ENCODE measurements around the gene LANCL2.
A peak's percentile ranks its signal among the peaks of the same experiment; 100 is the strongest.
"Not testable (repeated sequence)": the region's sequence is repeated elsewhere in the genome, so short reads cannot be mapped to it uniquely, and the experiment has no call there.

Gene LANCL2

DNA sequence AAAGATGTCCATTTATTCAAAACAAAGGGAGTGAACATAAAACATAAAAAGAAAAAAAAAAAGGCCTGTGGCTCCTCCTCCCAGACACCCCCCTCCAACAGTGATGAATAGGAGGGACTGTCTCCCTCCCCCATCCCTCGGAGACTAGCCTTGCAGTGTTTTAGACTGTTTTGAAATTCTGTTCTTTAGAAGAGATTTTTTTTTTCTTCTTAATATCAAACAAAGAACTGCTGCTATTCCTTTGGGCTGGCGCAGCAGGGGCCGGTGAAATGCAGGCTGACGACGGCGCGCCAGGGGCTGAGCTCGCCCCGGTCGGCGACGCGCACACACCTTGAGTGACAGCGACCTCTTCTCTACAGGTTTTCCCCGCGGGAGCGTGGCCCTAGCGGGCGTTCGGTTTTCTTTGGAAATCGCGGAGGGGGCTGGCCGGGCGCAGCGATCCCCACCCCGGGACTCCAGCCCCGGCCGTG lies at the start of gene LANCL2:
TSS of gene LANCL2 (plus strand) at position 133 of the 470 bp plus-strand sequence. CDS start 689 bp downstream, outside the sequence.
- DNase-seq (ENCODE audit: low spot score) = peak; percentile 68

- no peak for DNase-seq (ENCODE audit: low spot score)
These were observed 39.8 kb upstream of the LANCL2 start for GRCh38 chr7:55325371-55325792.

- DNase-seq (ENCODE audit: low spot score) = no peak
These were observed 38.9 kb upstream of the LANCL2 start for GRCh38 chr7:55326081-55326835.

- DNase-seq (ENCODE audit: low spot score) = no peak
These were observed 38.1 kb upstream of the LANCL2 start for GRCh38 chr7:55326945-55327626.

GRCh38 chr7:55335151-55335550 lies 30.0 kb upstream of the LANCL2 start:
- no peak for DNase-seq (ENCODE audit: low spot score)

- no peak for DNase-seq (ENCODE audit: low spot score)
These were observed 29.4 kb upstream of the LANCL2 start for GRCh38 chr7:55335786-55336185.

GRCh38 chr7:55336540-55336939 lies 28.6 kb upstream of the LANCL2 start:
- no peak for DNase-seq (ENCODE audit: low spot score)

- no peak for DNase-seq (ENCODE audit: low spot score)
These were observed 25.8 kb upstream of the LANCL2 start for GRCh38 chr7:55339033-55340000.

GRCh38 chr7:55342216-55342871 lies 22.8 kb upstream of the LANCL2 start:
- no peak for DNase-seq (ENCODE audit: low spot score)

DNA sequence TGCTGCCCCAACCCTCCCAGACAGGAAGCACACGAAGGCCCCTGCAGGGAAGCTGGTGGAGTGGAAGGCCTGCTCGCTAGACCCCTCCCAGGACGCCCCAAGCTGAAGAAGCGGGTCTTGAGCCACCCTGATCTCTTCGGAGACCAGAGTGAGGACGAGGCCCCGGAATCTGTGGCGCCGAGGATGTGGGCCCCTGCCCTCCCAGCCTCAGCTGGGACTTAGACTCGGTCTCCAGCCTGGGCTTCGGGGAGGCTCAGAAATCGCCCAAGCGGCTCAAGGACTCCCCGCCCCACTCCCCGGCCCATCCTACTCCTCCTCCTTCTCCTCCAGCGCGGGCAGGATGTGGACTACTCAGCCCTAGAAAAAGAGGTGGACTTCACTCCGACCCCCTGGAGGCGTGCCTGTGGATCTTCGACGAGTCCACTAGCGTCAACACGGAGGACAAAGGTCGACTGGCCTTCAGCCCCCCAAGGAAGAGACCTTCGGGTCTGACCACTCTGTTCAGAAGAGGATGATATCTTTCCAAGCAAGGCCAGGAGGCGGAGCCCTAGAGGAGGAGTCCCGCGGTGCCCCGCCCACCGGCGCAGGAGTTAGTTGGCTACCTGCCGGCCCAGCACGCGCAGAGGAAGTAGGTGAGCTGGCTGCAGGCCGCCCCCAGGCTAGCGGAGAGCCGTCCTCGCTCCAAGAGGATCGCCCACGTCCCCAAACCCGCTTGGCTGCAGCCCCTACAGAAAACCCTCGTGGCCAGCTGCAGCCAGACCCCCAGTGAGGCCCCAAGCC lies 21.9 kb upstream of the LANCL2 start:
- DNase-seq (ENCODE audit: low spot score) = no peak

DNA sequence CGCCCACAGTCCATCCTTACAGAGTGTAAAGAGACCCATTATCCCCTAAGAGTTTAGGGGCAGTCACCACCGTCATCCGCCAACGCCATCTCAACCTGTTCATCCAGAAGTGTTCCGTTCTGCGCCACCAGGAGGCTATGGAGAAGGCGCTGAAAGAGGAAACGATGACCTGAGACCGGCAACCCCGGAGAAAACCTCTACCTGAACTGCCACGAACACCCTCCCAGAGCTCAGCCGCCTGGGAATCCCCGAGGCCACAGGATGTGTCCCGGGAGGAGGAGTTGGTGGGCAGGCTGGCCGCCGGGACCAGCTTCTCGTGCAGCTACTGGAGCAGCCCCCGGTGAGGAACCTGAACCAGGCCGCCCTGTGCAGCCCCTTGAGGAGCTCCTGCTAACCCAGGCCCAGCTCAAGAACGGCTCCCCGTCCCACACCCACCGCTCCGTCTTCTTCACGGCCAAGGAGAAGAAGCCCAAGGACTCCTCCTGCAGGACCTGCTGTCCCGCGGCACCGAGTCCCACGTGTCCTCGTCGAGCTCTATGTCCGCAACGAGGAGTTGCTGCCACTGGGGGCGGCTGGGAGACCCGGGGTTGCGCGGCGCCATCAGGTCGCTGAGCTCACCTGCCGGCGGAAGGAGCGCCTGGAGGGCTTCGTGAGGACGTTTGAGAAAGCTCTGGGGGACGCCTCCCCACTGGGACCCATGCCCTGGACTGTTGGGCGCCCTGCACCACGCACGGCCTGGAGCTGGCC lies 21.1 kb upstream of the LANCL2 start:
- no peak for DNase-seq (ENCODE audit: low spot score)

- no peak for DNase-seq (ENCODE audit: low spot score)
These were observed 20.3 kb upstream of the LANCL2 start for GRCh38 chr7:55344840-55345239.

DNA sequence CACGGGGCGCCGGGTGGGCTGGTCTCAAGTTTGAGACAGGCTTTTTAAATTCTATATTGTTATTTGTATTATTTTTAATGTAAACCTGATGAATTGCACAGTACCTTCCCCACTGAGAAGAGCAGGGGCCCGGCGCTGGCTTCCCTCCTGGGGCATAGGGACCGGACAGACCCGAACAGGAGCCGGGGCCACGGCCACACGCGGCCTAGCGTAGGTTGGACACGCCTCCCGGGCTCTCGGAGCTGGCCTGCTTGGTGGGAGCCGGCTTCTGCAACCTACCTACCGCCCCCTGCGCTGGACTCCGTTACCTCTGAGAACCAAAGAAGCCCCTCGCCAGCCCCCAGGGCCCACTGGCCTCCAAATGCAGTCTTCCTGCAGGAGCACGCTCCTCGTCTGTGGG lies 19.8 kb upstream of the LANCL2 start:
- DNase-seq (ENCODE audit: low spot score) = no peak

DNA sequence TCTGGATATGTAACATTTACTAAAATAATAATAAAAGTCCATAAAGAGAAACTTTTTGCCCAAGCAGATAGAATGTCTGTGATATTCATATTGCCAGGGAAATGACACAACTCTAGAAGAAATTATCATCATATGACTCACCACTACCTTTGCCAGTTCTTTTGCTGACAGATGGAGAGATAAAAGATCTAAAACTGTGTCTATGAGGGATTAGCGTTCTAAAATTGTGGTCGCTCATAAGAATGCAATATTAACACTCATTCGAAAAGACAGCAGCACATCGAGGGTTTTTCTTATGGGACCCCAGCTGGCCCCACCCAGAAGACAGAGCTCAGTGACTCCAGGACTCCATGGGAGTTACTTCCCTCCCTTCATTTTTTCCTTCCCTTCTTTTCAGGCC lies 16.6 kb upstream of the LANCL2 start:
- no peak for DNase-seq (ENCODE audit: low spot score)

DNA sequence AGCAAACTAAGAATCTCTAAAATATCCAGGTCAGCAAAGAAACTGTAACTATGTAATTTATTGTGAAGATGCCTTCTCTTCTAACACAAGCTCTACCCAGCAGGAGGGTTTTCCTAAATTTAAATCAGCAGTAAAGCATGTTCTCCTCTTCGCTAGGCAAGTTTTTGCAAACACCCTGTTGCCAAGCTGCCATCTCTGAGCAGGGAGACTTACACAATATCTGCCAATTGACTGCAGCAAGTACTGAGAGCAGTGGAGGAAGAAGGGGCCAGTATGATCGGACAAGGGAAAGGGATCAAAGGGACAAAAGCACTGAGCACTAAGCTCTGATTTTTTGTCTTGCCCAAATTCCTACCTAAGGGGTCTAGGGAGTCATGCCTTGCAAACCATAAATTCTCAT lies 16.0 kb upstream of the LANCL2 start:
- DNase-seq (ENCODE audit: low spot score) = no peak

DNA sequence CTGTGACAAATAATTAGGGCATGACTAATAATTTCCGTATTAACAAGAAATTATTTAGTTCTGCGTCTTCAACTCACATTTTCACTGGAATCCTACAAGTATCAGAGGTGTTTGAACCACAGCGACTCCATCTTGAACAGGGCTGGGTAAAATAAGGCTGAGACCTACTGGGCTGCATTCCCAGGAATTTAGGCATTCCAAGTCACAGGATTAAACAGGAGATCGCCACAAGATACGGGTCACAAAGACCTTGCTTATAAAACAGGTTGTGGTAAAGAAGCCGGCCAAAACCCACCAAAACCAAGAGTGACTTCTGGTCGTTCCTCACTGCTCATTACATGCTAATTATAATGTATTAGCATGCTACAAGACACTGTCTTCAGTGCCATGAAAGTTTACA lies 14.9 kb upstream of the LANCL2 start:
- no peak for DNase-seq (ENCODE audit: low spot score)

DNA sequence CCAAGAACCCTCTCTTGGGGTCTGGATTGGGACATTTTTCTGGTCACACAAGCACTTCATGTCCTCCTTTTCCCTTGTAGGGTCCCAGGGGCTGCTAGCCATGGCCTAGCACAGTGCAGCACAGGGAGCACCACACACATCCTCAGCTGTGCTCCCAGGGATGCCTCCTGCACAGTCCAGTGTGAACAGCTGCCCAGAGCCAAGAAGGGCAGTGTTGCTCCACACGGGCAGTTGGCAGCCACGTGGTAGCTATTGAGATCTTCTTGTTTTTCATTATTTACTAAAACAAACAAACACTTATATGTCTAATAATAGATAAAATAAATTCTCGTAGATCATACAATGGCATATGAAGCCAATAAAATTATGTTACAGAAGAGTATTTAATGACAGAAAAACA lies 13.9 kb upstream of the LANCL2 start:
- no peak for DNase-seq (ENCODE audit: low spot score)

DNA sequence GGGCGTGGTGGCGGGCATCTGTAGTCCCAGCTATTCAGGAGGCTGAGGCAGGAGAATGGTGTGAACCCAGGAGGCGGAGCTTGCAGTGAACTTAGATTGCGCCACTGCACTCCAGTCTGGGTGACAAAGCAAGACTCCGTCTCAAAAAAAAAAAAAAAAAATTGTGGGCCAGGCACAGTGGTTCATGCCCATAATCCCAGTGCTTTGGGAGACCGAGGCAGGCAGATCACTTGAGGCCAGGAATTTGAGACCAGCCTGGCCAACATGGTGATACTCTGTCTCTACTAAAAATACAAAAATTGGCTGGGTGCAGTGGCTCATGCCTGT lies 12.2 kb upstream of the LANCL2 start:
- DNase-seq (ENCODE audit: low spot score) = not testable (repeated sequence)

GRCh38 chr7:55360486-55360885 lies 4.7 kb upstream of the LANCL2 start:
- no peak for DNase-seq (ENCODE audit: low spot score)

- DNase-seq (ENCODE audit: low spot score) = no peak
These were observed 3.6 kb upstream of the LANCL2 start for GRCh38 chr7:55361560-55361959.
